Measurements from ENCODE around the gene CORIN. TPM values are rescaled to one million over a fixed set of nuclear protein-coding genes. Genes with fewer than 3 reads are reported as not detected.

The CORIN gene
- total and polyA plus RNA-seq, 8 donors, result 0.05 to 1.1 (median 0.23) TPM; not detected in 1

DNA sequence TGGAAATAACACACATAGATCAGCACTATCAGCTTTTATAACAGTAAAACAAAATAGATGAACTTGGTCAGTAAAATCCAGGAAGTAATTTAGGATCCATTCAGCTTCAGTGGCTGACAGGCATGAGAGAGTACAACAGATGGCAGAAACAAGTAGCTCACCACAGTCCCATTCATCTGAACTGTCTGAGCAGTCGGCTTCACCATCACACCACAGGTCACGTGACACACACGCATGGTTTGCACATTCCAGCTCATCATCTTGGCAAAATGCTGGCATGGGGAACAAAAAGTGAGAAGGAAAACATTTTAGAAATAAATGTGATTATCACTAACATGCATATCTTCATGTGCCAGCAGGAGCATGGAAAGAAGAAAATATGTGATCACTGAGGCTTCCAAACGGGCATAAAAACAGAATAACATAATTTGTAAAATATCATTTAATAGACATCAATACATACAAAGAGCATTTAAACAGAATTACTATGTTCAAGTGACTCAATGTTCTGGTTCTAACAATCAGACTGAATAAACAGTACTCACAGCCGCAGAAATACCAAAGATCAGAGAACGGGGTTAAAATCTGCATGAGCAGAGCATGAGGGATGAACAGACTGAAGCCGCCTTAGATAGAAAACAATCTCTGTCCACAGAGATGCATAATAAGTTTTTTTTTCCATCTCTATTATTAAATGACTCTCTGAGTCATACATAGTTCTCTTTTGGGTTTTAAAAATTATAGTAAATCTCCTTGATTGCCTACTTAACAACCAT, 194.7 kb downstream of the CORIN start:
- DNase-seq (no peak), FAIRE-seq (no peak), ATAC-seq (no peak)
- H3K9me3 ChIP-seq, result no peaks in the 10 kb centered on the region
- 59 to 61% methylated on average over 7 of the region's 7 CpGs for WGBS, 2 donors
- H3K27ac ChIP-seq, result no peak overlapping the region
- intact Hi-C loops (cut with DNase I), result no loop called here
- no peak overlapping the region for H3K4me3 ChIP-seq
- no peaks in the 10 kb centered on the region for H3K4me1 ChIP-seq
- H3K27me3 ChIP-seq, result no peaks in the 10 kb centered on the region
- TF ChIP-seq, protein P1, sequence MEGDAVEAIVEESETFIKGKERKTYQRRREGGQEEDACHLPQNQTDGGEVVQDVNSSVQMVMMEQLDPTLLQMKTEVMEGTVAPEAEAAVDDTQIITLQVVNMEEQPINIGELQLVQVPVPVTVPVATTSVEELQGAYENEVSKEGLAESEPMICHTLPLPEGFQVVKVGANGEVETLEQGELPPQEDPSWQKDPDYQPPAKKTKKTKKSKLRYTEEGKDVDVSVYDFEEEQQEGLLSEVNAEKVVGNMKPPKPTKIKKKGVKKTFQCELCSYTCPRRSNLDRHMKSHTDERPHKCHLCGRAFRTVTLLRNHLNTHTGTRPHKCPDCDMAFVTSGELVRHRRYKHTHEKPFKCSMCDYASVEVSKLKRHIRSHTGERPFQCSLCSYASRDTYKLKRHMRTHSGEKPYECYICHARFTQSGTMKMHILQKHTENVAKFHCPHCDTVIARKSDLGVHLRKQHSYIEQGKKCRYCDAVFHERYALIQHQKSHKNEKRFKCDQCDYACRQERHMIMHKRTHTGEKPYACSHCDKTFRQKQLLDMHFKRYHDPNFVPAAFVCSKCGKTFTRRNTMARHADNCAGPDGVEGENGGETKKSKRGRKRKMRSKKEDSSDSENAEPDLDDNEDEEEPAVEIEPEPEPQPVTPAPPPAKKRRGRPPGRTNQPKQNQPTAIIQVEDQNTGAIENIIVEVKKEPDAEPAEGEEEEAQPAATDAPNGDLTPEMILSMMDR (IDR thresholded peaks at IDR 0.05), result no peak
- no peaks in the 10 kb centered on the region for H3K36me3 ChIP-seq

DNA sequence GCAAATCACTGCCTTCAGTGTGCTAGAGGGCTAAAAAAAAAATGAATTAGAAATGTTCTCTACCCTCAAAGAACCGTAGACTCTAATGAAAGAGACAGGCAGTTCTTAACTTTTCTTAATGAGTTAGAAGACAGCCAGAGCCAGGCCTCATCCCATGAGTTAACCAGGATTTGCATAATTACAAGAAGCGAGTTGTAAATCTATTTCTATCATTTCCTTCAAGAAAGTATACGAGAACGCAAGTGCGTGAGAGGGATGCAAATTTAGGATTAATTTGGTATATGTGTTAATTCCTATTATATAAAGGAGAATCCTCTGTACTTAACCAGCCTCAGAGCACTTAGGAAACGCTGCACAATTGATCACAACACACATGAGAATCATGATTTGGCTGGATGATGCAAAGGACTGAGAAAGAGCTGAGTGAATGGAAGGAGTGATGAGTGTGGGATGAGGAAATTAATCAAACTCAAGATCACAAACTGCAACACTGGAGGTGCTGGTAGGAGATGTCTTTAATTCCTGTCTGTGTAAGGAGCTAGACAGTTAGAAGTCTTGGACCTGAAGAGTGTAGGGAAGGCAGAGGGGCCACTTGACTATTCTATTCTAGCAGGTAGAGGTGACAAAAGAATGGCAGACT, 195.6 kb downstream of the CORIN start:
- FAIRE-seq, result no peak
- DNase-seq, result no peak
- no peaks in the 10 kb centered on the region for H3K36me3 ChIP-seq
- H3K4me3 ChIP-seq, result no peak overlapping the region
- no peaks in the 10 kb centered on the region for H3K9me3 ChIP-seq
- H3K27ac ChIP-seq, result no peak overlapping the region
- H3K4me1 ChIP-seq, result no peaks in the 10 kb centered on the region
- TF ChIP-seq, protein P1 (IDR thresholded peaks at IDR 0.05), result no peak
- H3K27me3 ChIP-seq, result no peaks in the 10 kb centered on the region
- WGBS, 2 donors, result 81 to 87% methylated on average over 6 of the region's 6 CpGs
- no peak for ATAC-seq
- intact Hi-C loops (cut with DNase I), result no loop called here

DNA sequence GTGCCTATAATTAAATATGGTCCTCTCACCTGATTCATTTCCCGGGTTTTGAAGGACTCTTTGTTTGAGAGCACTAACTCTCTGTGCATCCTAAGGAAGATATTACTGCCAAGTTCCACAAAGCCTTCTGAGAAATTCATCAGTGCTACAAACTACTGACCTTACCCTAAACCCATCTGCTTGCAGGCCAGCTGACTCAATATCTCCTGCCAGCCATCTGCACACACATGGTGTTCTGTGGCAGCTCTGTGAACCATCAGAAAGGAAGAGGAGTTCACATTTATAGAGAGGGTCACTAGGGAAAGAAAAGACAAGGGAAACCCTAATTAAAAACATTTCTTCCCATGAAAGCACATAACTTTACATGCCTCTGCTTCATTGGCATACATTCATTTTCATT, 196.1 kb downstream of the CORIN start:
- Histone ChIP-seq H3K27me3 (no peaks in the 10 kb centered on the region), H3K9me3 (no peaks in the 10 kb centered on the region), H3K4me1 (no peaks in the 10 kb centered on the region), H3K27ac (no peak overlapping the region), H3K36me3 (no peaks in the 10 kb centered on the region), H3K4me3 (no peak overlapping the region)
- no peak for DNase-seq
- TF ChIP-seq, protein P1 (IDR thresholded peaks at IDR 0.05), result no peak
- 51 to 56% methylated on average over 1 of the region's 1 CpG for WGBS, 2 donors
- no peak for FAIRE-seq
- ATAC-seq, result no peak
- intact Hi-C loops (cut with DNase I), result no loop called here

DNA sequence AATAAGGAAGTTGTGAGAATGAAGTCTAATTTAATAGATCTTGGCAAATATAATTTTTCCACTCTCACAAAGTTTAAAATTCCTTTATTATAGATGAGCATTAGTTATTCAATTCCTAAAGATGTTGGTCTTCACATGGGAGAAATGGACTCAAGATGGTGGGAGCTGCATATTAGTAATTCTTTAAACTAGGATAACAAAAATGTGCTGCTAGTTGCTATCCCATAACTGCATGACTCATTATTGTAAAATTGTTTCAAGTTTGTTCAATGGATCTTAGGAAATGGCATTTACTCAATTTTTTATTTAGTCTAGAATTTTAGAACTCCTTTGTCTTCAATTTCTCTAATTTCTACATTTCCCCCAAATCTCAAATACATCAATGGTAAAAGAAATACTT, 197.0 kb downstream of the CORIN start:
- TF ChIP-seq, protein P1 (IDR thresholded peaks at IDR 0.05), result no peak
- H3K4me1 ChIP-seq, result no peaks in the 10 kb centered on the region
- intact Hi-C loops (cut with DNase I), result no loop called here
- FAIRE-seq (no peak), ATAC-seq (no peak), DNase-seq (no peak)
- H3K36me3 ChIP-seq, result no peaks in the 10 kb centered on the region
- no peaks in the 10 kb centered on the region for H3K9me3 ChIP-seq
- H3K4me3 ChIP-seq, result no peak overlapping the region
- H3K27me3 ChIP-seq, result no peaks in the 10 kb centered on the region
- H3K27ac ChIP-seq, result no peak overlapping the region

DNA sequence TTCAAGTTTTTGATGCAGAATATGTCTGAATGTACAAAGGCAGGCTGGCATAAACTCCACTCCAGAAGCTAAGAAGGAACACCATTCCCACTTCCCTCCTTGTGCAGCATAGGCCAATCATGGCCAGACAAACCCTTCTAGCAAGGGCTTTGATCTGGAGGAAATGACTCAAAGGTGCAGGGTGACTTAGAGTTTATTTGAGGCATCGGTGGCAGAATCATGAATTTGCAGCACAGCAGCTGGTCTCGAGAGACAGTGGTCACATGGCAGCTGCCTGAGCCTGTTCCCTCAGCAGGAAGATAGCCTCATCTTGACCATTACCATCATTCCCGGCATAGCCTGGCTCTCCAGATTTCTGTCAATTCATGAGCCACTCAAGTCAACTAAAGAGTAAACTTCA, 198.3 kb downstream of the CORIN start:
- Histone ChIP-seq H3K27ac (no peak overlapping the region), H3K9me3 (no peaks in the 10 kb centered on the region), H3K4me3 (no peak overlapping the region), H3K27me3 (no peaks in the 10 kb centered on the region), H3K36me3 (no peaks in the 10 kb centered on the region), H3K4me1 (no peaks in the 10 kb centered on the region)
- FAIRE-seq (no peak), ATAC-seq (no peak), DNase-seq (no peak)
- TF ChIP-seq, protein P1 (IDR thresholded peaks at IDR 0.05), result no peak
- intact Hi-C loops (cut with DNase I), result no loop called here
- 73 to 84% methylated on average over 3 of the region's 3 CpGs for WGBS, 2 donors
